NB4 (cell line): Measurements from ENCODE around the gene CYLD.

Experiments
- CTCF ChIP-seq: IDR thresholded peaks from one replicate; pipeline ENCODE4 v1.5.1; 2012; ENCODE audit warnings: low read depth, low read length
- POLR2A ChIP-seq: IDR thresholded peaks from 2 replicates; pipeline ENCODE4 v1.6.1; 2011; ENCODE audit warnings: mild to moderate bottlenecking; ENCODE audit not compliant: insufficient read length; ENCODE audit errors: extremely low read depth

- TF ChIP-seq POLR2A (no peak), CTCF (no peak)
Observed at GRCh38 chr16:50842013-50842505, 100.2 kb downstream of the CYLD start.
